GM19240 (cell line): Measurements from ENCODE around the gene OTOL1.

Experiments
- DNase-seq: peaks from one replicate; pipeline ENCODE4 v3.0.0; 2011; ENCODE audit warnings: low spot score; ENCODE audit not compliant: insufficient read length

Gene OTOL1

DNA sequence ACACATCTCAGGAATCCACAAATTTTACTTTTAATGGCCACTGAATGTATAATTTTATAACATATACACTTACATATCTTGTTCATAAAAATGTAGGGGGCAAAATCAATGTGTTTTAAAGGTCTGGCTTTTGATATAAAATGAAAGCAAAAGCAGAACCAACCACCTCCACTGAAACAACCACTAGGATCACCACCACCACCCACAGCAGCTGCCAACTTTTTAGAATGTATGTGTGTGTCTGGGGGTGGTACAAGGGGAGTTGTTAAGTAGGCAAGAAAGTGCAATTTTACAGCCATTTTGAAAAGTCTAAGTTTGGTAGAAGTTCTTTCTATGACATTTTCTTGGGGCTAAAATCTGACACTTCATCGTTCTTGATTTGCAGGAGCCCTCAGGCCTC, 44.0 kb downstream of the OTOL1 start:
- DNase-seq: no peak

- DNase-seq: no peak
Measured at GRCh38 chr3:161545824-161546223, 49.2 kb downstream of the OTOL1 start.

- DNase-seq: no peak
Measured at GRCh38 chr3:161548301-161548700, 51.7 kb downstream of the OTOL1 start.

- DNase-seq: no peak
Measured at GRCh38 chr3:161549261-161549660, 52.7 kb downstream of the OTOL1 start.

GRCh38 chr3:161550491-161551195, 54.0 kb downstream of the OTOL1 start:
- no peak for DNase-seq

DNA sequence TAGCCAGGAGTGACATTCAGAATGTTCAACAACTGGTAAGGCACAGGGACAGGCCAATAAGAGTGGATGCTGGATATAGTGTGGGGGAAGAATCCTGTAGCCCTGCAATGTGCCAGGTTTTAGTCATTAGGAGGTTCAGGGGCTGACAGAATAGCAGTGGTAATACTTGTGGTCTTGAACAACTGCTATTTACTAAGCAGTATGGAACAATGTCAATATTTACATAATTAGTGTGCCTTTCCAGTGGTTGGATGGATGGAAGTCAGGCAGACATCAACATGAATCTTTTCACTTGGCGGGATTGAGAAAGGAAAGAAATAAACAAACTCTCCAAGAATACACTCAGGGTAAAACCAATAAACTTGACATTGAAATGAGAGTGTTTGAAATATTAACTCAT, 55.1 kb downstream of the OTOL1 start:
- DNase-seq: no peak

GRCh38 chr3:161552984-161553560, 56.5 kb downstream of the OTOL1 start:
- DNase-seq: no peak
